Measurements from ENCODE around the gene METAP1.
"Not testable (repeated sequence)": the region's sequence is repeated elsewhere in the genome, so short reads cannot be mapped to it uniquely, and the experiment has no call there.

METAP1 gene

DNA sequence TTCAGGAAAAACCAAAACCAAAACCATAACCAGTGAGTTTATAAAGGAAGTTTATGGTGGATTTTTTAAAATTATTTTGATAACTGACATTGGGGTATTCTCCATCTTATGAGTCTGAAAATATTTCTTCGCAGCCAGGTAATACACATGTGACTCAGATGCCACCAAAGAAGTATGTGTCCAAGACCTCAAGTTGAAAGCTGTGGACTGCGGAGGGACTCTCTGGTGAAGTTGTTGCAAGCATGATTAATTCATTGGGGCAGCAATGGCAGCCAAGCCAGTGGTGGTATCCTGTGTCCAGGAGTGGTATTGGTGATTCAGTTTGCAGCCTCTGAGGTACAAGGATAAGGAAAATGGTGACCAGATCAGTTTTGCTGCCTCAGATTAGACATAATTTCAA, 107.1 kb downstream of the METAP1 start:
- no peak for DNase-seq

DNA sequence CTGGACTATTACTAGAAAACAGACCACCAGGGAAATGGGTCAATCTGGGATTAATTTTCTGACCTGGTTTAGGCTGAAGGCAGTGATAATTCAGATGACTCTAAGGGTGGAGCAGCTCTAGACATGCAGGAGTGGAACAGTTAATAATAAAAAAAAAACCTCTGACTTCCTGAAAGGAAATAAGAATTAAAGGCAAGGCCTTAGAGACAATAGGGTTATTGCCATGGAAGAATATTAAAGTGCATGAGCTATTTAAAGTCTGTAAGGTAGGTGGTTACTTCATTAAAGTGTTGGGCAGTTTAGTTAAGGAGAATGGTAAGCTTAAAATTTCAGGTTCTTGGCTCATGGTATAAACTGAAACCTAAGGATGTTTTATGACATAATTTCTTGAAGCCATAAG, 107.6 kb downstream of the METAP1 start:
- DNase-seq = no peak

DNA sequence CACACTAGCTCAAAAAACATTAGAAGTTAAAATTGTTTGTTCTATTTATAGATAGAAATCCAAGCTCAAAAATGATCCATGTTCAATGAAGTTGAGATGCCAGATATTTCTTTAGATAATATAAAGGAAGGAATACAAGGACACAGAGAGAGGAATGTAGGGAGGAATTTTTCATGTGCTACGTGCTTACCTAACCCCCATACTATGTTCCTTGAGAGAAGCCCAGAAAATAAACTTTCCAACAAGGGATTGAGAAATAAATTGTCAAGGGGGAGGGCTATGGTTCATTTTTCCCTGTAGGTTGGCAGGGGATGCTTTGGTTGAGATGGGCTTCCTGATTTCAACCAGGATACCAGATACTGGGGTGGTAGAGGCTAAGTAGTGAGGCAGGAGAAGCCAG, 108.6 kb downstream of the METAP1 start:
- no peak for DNase-seq

DNA sequence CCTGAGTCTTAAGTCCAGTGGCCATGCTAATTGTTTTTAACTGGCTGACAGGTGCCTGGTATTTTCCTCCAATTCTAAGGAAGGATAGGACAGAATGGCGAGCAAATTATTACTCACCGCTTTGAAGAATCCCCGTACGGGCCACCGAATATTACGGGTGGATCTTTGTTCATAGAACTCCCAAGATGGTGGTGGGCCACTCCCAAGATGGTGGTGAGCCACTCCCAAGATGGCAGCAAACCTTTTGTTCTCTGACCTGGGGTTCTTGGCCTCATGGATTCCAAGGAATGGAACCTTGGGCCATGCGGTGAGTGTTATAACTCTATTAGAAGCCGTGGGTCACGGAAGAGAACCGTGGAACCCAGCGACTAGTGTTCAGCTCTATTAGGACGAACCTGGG, 113.8 kb downstream of the METAP1 start:
- DNase-seq = not testable (repeated sequence)
